Measurements from ENCODE around the gene DNAJC5.
"Not testable (repeated sequence)": the region's sequence is repeated elsewhere in the genome, so short reads cannot be mapped to it uniquely, and the experiment has no call there.

Gene DNAJC5

DNA sequence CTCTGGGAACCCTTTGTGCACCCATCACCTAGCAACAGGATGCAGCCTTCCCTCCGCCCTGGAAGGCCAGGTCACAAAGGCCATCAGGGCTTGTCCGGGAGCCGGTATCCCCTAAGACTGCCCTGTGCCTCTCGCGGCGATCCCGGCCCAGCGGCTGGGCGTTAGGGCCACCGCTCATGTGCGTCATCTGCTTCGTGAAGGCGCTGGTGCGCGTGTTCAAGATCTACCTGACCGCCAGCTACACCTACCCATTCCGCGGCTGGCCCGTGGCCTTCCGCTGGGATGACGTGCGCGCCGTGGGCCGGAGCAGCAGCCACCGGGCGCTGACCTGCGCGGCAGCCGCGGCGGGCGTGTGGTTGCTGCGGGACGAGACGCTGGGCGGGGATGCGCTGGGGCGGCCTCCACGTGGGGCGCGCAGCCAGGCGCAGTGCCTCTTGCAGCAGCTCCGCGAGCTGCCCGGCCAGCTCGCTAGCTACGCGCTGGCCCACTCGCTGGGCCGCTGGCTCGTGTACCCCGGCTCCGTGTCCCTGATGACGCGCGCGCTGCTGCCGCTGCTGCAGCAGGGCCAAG lies 33.5 kb upstream of the DNAJC5 start, which contains the start of gene ABHD16B:
Gene ABHD16B (plus strand): TSS at position 134 of the 570 bp plus-strand sequence. CDS start 43 bp downstream, at position 177.
- no peak for DNase-seq (ENCODE audit: low read depth)

- no peak for DNase-seq (ENCODE audit: low read depth)
These were observed 32.7 kb upstream of the DNAJC5 start for GRCh38 chr20:63861981-63862901.

DNA sequence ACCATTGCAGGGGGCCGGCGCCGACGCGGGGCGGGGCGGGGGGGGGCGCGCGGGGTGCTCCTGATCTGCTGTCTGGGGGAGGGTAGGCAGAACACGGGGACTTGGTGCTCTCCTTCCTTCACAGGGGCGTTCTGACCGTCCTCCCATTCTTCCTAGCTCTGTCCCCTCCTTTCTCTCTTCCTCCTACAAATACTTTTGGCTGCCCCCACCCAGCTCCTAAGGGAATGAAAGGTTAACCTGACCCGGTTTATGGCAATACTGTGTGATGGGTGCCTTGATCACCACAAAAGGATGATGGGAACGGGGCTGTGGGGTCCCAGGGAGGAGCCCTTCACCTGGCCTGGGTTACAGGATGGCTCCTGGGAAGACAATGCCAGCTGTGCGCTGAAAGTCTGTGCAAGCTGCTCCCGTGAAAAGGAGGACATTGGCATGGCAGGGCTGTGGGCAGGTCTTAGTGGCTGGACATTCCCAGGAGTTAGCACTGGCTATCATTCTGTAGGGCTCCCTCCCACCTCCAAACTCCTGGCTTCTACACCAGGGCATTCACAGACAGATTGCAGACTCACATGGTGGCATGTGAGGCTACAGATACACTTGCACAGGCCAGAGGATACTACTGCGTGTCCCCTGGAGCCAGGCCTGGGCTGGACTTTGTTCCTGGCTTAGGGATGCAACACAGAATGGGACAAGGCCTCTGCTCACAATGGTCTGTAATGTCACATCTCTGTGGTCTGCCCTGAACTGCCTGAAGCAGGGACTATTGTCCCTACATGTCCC lies 31.7 kb upstream of the DNAJC5 start:
- no peak for DNase-seq (ENCODE audit: low read depth)

- DNase-seq (ENCODE audit: low read depth): peak; percentile 68
These were observed 31.0 kb upstream of the DNAJC5 start for GRCh38 chr20:63863798-63864544.

- no peak for DNase-seq (ENCODE audit: low read depth)
These were observed 30.4 kb upstream of the DNAJC5 start for GRCh38 chr20:63864545-63864977.

GRCh38 chr20:63864978-63865640 lies 29.8 kb upstream of the DNAJC5 start, which contains the start of gene TPD52L2:
TSS of gene TPD52L2 (plus strand) at chr20:63865270. CDS start at chr20:63865366, 96 bp downstream.
- peak; percentile 96 for DNase-seq (ENCODE audit: low read depth)

- DNase-seq (ENCODE audit: low read depth): not testable (repeated sequence)
These were observed 27.9 kb upstream of the DNAJC5 start for GRCh38 chr20:63867042-63867441.

GRCh38 chr20:63868264-63868663 lies 26.7 kb upstream of the DNAJC5 start:
- no peak for DNase-seq (ENCODE audit: low read depth)

GRCh38 chr20:63873477-63873971 lies 21.4 kb upstream of the DNAJC5 start:
- DNase-seq (ENCODE audit: low read depth): no peak

GRCh38 chr20:63874241-63874640 lies 20.7 kb upstream of the DNAJC5 start:
- DNase-seq (ENCODE audit: low read depth): not testable (repeated sequence)

- no peak for DNase-seq (ENCODE audit: low read depth)
These were observed 18.4 kb upstream of the DNAJC5 start for GRCh38 chr20:63876489-63877036.

- DNase-seq (ENCODE audit: low read depth): no peak
These were observed 17.0 kb upstream of the DNAJC5 start for GRCh38 chr20:63877755-63878470.

GRCh38 chr20:63878899-63879663 lies 15.8 kb upstream of the DNAJC5 start:
- no peak for DNase-seq (ENCODE audit: low read depth)

DNA sequence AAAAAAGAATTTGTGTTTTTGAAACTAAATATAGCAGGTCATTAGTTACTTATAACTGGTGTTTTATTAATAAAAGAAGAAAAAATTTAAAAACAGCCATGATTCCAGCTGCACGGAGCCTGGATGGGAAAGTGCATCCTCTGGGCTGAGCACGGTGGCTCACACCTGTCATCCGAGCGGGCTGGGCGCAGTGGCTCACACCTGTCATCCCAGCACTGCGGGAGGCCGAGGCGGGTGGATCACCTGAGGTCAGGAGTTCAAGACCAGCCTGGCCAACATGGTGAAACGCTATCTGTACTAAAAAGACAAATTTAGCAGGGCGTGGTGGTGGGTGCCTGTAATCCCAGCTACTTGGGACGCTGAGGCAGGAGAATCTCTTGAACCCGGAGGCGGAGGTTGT lies 14.0 kb upstream of the DNAJC5 start:
- not testable (repeated sequence) for DNase-seq (ENCODE audit: low read depth)

DNA sequence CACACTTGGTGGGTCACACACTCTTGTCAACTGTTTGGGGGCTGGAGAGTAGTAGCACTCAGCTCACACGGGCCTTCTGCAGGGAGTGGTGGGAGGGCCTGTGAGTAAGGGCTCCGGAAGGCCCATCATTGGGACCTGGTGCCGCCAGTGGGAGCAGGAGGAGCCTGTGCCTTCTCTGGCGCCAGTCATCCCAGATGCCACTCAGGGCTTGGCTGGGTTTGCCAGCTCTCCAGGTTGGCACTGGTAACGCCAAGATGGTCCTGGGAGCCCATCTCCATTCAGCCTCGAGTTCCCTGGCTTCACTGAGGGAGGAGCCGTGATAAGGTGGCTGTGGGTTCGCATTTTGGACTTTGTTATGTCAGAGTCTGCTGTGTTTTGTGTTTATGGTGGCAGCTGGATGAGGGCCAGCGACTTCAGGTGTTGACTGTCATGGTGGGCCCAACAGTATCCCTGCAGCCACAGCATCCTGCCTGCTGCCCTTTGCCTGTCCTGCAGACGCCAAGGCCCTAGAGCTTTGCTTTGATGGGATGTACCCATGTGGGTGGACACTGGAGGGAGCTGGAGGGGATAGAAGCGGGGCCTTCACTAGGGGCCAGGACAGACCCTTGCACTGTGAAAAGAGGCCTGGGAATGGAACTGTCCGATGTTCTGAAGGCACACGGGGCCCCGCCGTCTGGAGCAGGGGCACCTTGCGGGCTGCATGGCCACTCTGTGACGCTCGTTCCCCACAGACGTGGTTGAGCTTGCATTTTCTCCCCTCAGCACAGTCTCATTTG lies 13.3 kb upstream of the DNAJC5 start:
- no peak for DNase-seq (ENCODE audit: low read depth)

GRCh38 chr20:63882257-63883200 lies 12.4 kb upstream of the DNAJC5 start:
- no peak for DNase-seq (ENCODE audit: low read depth)

DNA sequence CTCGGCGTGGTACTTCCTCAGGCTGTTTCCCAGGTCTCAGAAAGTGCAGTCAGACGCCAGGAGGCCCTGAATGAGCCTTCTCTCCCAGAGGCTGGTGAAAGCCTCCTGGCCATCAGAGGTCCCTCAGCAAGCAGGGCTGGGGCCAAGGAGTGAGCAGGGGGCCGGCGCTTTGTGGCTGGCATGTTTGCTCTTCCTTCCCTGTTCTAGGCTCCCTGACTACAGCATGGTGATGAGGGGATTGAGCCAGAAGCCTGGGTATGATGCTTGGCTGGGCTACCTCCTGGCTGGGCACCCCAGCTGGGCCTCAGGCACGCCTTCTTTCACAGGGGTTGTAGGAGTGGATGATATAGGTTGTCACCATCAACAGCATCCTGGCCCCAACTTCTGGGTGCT lies 11.7 kb upstream of the DNAJC5 start:
- DNase-seq (ENCODE audit: low read depth): no peak

All from activated T-cell treated with anti-CD3 and anti-CD28 coated beads for 1 hour (primary cell).